Activated CD8-positive, alpha-beta memory T cell treated with anti-CD3 and anti-CD28 coated beads for 48 hours (primary cell): ENCODE data around the gene URI1.

ENCODE experiments used
- DNase-seq, 3 experiments: peaks; one replicate each; pipeline ENCODE4 v3.0.0-alpha.2; 2020; ENCODE audit warnings: low read depth in 2 of 3, low spot score in 2 of 3

The URI1 gene

DNA sequence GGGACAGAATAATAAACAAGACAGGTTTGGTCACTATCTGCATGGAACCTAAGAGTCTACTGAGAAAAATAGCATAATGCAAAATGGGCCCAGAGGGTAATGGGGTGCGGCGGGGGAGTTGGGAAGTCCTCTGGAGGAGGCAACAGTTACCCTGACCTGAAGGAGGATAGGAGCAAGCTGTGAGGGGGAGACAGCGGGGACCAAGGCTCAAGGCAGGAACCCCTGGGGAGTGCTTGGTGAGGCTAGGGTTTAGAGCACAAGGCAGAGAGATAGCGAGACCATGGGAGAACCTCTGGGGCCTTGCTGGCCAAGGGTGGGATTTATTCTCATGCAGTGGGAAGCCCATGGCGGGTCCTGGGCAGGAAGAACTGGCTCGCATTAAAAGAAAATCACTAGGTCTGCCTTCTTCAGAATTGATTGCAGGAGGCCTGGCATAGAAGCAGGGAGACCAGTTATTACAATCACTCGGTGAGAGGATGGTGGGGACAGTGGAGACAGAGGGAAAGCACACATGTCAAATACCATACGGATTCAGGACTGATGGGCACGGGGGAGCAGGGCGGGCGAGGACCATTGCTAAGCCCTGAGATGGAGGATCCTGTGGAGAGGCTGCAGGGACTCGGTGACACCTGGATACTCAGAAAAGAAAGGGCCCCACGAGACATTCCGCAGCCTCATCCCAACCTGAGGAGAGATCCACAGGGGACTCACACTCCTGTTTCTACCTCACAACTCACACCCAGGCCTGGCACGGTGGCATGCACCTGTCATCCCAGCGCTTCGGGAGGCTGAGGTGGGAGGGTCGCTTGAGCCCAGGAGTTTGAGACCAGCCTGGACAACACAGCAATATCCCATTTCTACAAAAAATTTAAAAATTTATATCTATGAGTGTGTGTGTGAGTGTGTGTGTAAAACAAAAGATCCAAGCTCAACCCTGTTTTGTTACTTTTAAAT lies 110.4 kb downstream of the URI1 start:
- DNase-seq: no peak

DNA sequence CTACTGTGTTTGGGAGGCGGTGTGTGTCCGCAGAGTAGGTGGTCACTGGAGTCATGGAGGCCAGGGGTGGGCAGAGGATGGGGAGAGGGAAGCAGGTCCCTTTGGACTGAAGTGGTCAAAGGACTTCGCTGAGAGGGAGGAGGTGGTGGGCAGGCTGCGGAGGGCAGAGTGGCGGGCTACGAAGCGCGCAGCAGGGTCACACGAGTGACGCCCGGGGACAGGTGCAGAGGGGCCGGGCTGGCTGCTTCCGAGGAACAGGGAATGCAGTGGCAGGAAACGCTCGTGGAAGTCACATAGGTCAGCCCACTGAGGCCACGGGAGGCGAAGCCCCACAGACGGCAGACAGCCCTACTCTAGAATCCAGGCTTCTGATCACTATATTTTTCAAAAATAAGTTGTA lies 111.5 kb downstream of the URI1 start:
- DNase-seq: no peak

DNA sequence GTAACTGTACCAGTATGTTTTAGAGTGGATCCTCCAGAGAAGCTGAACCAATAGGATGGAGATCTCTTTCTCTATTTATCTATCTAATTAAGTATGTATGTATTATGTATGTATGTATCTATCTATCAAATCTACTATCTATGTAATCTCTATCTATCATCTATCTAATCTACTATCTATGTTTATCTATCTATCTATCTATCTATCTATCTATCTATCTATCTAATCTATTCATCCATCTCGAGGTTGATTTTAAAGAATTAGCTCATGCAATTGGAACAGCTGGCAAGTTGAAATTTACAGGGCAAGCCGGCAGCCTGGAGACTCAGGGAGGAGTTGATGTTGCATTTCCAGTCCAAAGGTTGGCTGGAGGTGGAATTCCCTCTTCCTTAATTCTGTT lies 112.2 kb downstream of the URI1 start:
- no peak for DNase-seq

DNA sequence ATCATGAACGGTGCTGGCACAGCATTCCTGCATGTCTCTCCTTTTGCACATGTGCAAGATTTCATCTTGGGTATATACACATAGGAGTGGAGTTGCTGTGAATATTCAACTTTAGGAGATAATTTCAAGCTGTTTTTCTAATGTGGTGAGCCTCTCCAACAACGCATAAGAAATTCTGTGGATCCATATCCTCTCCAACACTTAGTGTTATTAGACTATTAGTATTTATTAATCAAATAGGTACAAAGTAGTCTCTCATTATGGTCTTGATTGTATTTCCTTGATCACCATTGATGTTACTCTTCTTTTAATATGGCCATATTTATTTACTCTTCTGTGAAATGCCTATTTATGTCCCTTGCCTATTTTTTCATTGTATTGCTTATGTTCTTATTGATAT lies 114.5 kb downstream of the URI1 start:
- DNase-seq: no peak

DNA sequence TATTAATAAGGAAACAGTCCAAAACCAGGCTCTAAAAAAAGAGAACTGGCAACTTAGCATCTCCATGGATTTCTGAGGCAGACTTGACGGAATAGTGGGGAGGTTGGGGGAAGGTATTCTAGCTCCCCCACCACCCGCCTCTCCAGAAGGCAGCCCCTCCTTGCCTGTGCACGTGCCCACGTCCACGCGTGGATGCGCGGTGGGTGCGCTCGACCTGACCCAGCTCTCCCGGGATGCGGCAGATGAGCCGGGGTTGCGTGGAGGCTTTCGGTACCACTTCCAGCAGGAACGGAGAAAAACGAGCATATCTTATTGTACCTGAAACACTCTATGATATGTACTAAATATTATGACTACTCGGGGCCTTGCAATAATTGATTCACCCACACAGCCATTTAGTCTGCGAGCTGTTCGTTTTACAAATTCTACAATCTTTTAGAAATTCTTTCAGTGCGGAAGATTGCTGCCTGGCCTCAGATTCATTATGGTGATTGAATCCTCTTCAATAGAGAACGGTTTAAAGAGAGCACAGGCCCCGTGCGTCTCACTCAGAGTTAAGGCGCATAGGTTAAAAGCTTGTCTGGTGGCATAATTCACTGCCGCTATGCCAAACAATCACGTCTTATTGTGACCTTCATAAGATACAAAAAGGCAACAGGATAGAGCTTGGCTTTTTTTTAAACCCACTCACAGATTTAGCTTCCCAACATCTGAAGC lies 117.9 kb downstream of the URI1 start:
- no peak for DNase-seq

GRCh38 chr19:30060531-30061222 lies 118.6 kb downstream of the URI1 start:
- no peak for DNase-seq

- no peak for DNase-seq
Observed at GRCh38 chr19:30061223-30062064, 119.4 kb downstream of the URI1 start.

DNA sequence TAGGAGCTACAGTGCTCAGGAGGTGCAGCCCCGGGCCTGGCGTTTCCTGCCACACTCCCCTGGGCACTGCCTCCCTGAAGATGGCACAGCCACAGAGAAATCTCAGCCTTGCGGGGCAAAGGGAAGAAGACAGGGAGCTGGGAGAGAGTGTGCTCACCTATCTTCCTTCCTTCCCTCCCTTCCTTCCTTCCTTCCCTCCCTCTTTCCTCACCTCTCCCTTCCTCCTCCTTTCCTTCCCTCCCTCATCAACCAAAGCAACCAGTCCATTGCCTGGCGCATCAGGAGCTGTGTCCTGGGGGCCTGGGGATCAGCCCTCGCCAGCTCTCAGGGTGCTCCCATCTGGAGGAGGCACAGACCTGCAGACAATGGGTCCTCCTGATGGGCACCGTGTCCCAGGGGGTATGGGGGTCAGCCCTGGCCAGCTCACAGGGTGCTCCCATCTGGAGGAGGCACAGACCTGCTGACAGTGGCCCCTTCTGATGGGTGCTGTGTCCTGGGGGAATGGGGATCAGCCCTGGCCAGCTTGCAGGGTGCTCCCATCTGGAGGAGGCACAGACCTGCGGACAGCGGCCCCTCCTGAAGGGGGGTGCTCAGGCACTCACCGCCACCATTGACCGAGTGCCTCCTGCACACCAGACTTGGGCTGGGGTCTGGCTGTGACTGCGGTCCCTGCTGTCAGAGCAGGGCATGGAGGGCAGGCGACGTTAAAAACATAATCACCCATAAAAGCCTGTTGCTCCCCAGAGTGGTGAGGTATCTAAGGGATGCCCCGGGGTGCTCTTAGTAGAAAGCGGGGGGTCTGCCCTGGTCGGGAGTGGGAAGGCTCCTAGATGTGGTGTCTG lies 120.2 kb downstream of the URI1 start:
- DNase-seq: no peak

DNA sequence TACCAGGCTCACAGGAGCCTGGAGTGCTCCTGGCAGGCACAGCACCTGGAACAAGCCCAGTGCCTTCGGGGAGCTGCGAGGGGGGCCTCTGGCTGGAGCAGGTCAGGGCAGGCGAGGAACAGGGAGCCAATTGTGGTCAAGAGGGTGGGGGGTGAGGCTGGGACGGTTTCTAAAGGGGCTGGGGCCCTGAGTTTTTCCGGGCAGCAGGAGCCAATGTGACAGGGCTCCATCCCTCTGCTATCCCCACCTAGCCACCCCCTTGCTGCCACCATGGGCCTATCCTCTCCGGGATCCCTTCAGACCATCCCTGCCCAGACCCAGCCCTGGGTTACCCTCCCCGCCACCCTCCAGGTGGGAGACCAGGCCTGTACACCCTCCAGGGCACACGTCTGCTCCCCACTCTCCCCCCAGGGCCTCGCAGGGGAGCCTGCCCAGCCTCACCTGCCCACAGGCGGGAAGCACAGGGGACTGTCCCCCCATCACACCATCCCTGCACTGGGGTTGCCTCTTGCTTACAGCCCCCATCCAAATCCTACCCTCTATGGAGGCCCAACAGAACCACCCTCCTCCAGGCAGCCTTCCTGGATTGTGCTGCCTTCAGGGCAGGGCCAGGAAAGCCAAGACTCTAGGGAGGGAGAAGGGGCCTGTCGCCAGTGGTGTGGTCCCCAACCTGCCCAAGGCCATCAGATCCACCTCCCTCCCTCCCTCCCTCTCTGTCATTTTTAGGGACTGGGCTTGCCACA lies 121.0 kb downstream of the URI1 start:
- DNase-seq: no peak

- no peak for DNase-seq
Observed at GRCh38 chr19:30063650-30064347, 121.8 kb downstream of the URI1 start.

- no peak for DNase-seq
Observed at GRCh38 chr19:30064348-30064699, 122.3 kb downstream of the URI1 start.

DNA sequence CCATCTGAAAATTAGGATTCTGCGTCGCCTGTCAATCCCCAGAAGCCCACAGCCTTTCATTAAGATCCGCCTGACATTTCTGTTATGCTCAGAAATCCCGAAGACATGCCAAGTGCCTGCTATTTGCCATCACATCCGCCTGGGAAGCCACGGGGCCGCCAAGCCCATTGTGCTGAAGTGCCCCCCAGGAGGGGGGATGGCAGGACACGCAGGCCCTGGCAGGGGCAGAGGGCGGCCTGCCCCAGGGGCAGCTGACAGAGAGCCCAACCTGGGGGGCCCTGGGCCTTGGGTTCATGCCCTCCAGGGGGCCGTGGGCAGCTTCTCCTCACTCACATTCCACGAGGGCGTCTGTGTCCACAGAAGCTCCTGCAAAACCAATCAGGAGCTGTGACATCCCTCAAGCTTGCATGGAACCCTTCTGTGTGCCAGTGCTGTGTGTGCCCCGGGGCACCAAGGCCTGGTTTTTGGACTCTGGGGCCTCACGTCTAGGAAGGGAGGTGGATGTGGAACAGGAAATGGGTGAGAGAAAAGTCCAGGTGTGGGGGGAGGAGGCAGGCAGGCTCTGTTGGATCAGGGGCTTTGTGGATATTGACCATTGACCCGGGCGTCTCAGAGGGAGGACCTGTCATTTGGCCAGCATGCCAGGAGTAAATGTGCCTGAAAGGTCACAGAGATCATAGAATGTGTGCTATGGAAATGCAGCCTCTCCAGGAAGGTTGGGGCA lies 122.9 kb downstream of the URI1 start:
- no peak for DNase-seq

DNA sequence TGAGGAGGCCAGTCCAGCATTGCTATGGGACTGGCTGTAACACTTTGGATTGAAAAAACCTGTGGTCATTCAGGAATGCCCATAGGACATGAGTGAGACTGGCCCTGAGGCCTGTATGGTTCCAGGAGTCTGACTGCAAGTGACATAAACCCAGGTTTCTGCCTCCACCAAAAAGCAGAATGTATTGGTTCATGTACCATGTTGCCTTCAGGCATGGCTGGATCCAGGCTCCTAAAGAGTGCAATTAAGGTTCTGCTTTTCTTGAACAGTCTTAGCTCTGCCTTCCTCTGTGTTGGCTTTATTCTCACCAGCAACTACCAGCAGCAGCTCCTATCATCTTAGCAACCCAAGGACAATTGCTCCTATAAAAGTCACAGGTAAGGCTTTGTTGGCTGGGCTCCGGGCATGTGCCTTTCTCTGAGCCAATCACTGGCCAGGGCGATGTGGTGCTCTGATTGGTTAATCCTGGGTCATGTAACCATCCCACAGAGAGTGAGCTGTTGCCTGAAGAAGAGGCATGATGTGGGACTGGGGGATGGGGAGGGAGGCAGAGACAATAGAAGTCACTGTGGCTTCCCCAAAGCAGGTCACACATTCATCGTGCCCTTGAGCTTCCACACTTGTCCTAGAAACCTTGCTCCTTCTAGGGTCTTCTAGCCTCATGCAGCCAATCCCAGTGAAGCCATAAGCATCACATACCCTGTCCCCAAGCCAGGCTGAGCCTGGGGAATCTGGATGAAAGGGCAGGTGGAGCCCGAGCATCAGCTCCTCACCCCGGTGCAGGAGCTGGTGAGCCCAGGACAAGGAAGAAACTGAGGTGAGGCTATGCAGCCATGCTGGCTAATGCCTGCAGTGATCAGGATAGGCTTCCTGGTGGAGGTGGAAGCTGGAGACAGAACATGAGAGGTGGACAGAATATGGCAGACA lies 123.9 kb downstream of the URI1 start:
- no peak for DNase-seq
